ENCODE data around the gene GABARAPL1. TPM values are rescaled to one million over a fixed set of nuclear protein-coding genes. Genes with fewer than 3 reads are reported as not detected.

The GABARAPL1 gene
- 46.2 and 58.6 TPM in 2 replicates for polyA plus RNA-seq (2011; rRNA removed)
- polyA plus RNA-seq (2012; cell fraction: cytosol; rRNA removed): 15.8 and 20.2 TPM in 2 replicates
- polyA plus RNA-seq (2012; cell fraction: nucleus; rRNA removed): 16.0 and 24.5 TPM in 2 replicates
- polyA plus RNA-seq (2017; fragmentation: RNase III; extraction: RNeasy Plus Mini Kit Qiagen cat#74134 plus additional on column Dnase treatment): 28.7 to 37.8 TPM (median 35.9 TPM) in 3 replicates
- 37.6 and 47.5 TPM in 2 replicates for polyA minus RNA-seq (2011; rRNA and poly(A)+ RNA removed)

DNA sequence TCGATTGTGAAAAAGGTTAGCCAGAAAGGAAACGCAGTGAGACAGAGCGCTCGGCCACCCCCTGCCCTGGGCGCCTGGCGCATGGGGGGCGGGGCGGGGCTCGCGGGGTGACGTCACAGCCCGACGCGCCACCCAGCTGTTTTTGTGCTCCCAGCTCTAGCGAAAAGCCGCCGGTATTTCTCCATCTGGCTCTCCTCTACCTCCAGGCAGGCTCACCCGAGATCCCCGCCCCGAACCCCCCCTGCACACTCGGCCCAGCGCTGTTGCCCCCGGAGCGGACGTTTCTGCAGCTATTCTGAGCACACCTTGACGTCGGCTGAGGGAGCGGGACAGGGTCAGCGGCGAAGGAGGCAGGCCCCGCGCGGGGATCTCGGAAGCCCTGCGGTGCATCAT is at the start of gene GABARAPL1:
GABARAPL1 (plus strand) TSS at position 139 of the 393 bp plus-strand sequence; CDS start at position 392, 253 bp downstream.
- TF ChIP-seq POLR2AphosphoS2 (conservative IDR thresholded peaks at IDR 0.05; ENCODE audit: low read length) (no peak), MAX (IDR thresholded peaks at IDR 0.05) (peak; percentile 22; the same call in 1 of the 2 replicates), NPAS2 (CRISPR knock-in tag; IDR thresholded peaks at IDR 0.05; ENCODE audit: borderline replicate concordance) (no peak), NR3C1 (IDR thresholded peaks at IDR 0.05) (no peak), FOXS1 (CRISPR knock-in tag; IDR thresholded peaks at IDR 0.05) (0 out of 2 replicates have a peak, but pooled peaks have one; percentile 24), CHD2 (IDR thresholded peaks at IDR 0.05; ENCODE audit: low read length, partially characterized antibody) (peak; percentile 53), MYC (IDR thresholded peaks at IDR 0.05; ENCODE audit: borderline replicate concordance, low read length) (peak; percentile 44; the same call in 1 of the 2 replicates), E2F6 (IDR thresholded peaks at IDR 0.05; ENCODE audit: borderline replicate concordance, low read depth) (peak; percentile 37; the same call in 1 of the 2 replicates), FOSB (CRISPR knock-in tag; IDR thresholded peaks at IDR 0.05) (peak; percentile 33; the same call in 1 of the 2 replicates), PHF8 (IDR thresholded peaks at IDR 0.05; ENCODE audit: borderline replicate concordance, low read depth) (0 out of 2 replicates have a peak, but pooled peaks have one; percentile 69), FOSL2 (IDR thresholded peaks at IDR 0.05) (no peak), FOSL2 (CRISPR knock-in tag; IDR thresholded peaks at IDR 0.05) (peak; percentile 51)
- TF ChIP-seq, protein P1, sequence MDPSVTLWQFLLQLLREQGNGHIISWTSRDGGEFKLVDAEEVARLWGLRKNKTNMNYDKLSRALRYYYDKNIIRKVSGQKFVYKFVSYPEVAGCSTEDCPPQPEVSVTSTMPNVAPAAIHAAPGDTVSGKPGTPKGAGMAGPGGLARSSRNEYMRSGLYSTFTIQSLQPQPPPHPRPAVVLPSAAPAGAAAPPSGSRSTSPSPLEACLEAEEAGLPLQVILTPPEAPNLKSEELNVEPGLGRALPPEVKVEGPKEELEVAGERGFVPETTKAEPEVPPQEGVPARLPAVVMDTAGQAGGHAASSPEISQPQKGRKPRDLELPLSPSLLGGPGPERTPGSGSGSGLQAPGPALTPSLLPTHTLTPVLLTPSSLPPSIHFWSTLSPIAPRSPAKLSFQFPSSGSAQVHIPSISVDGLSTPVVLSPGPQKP (IDR thresholded peaks at IDR 0.05; ENCODE audit: low read depth, low read length): no peak
- TF ChIP-seq, protein P2, sequence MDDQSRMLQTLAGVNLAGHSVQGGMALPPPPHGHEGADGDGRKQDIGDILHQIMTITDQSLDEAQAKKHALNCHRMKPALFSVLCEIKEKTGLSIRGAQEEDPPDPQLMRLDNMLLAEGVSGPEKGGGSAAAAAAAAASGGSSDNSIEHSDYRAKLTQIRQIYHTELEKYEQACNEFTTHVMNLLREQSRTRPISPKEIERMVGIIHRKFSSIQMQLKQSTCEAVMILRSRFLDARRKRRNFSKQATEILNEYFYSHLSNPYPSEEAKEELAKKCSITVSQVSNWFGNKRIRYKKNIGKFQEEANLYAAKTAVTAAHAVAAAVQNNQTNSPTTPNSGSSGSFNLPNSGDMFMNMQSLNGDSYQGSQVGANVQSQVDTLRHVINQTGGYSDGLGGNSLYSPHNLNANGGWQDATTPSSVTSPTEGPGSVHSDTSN (IDR thresholded peaks at IDR 0.05): peak; percentile 72; the same call in 1 of the 2 replicates
- peak within 1 kb of the TSS; percentile 77 to 90 for H3K27ac ChIP-seq
- H3K9me3 ChIP-seq: no peaks in the 10 kb centered on the region
- peak within 1 kb of the TSS; percentile 95 for H3K4me3 ChIP-seq
- WGBS (ENCODE audit: missing lambda C conversion rate): 2% methylated on average over 22 of the region's 35 CpGs
- peak within 1 kb of the TSS; percentile 74 for H3K4me2 ChIP-seq
- ChIA-PET POLR2A (interaction anchor here (1.0 to 2.6 kb wide), 3 partner anchors 17 to 59 kb away, joined by 3 to 17 read pairs (median 3); no protein-coding TSS in a partner anchor), CTCF (interaction anchor here (1.2 to 2.0 kb wide), 3 partner anchors 15 to 60 kb away, joined by 3 to 9 read pairs (median 5); no protein-coding TSS in a partner anchor)
- H3K4me1 ChIP-seq: peaks cover 17% of the 10 kb centered on the region
- FAIRE-seq (no peak), DNase-seq (ENCODE audit: low read depth in 1 of 2, low spot score in 1 of 2) (peak; percentile 74 to 84), ATAC-seq (peak; percentile 77 to 79)

GRCh38 chr12:10163084-10163483 is 49.6 kb upstream of the GABARAPL1 start:
- ChIA-PET POLR2A (no interaction called here), CTCF (interaction anchor here (0.7 to 2.2 kb wide), 2 partner anchors 10 to 1287 kb away, joined by 3 to 7 read pairs; no protein-coding TSS in a partner anchor)
- Histone ChIP-seq H3K4me1 (no peaks in the 10 kb centered on the region), H3K9me3 (no peaks in the 10 kb centered on the region), H3K4me3 (no peak overlapping the region), H3K27ac (no peak overlapping the region), H3K4me2 (no peak overlapping the region)
- 37% methylated on average over 3 of the region's 3 CpGs for WGBS (ENCODE audit: missing lambda C conversion rate)
- FAIRE-seq: no peak
- no peak for ATAC-seq
- no peak for DNase-seq (ENCODE audit: low read depth in 1 of 2, low spot score in 1 of 2)
- TF ChIP-seq EHF (CRISPR knock-in tag; IDR thresholded peaks at IDR 0.05): no peak
- no peak for TF ChIP-seq CHD2 (IDR thresholded peaks at IDR 0.05; ENCODE audit: low read length, partially characterized antibody)
- no peak for TF ChIP-seq EP300 (IDR thresholded peaks at IDR 0.05)
- TF ChIP-seq ZNF302 (CRISPR knock-in tag; IDR thresholded peaks at IDR 0.05): no peak
- no peak for TF ChIP-seq CBX8 (IDR thresholded peaks at IDR 0.05)
- no peak for TF ChIP-seq POLR2A (IDR thresholded peaks at IDR 0.05; ENCODE audit: low read length)
- no peak for TF ChIP-seq GATA3 (IDR thresholded peaks at IDR 0.05; ENCODE audit: borderline replicate concordance)
- TF ChIP-seq TFCP2L1 (CRISPR knock-in tag; IDR thresholded peaks at IDR 0.05): no peak
- TF ChIP-seq ZSCAN20 (CRISPR knock-in tag; IDR thresholded peaks at IDR 0.05): no peak
- TF ChIP-seq, protein P3, sequence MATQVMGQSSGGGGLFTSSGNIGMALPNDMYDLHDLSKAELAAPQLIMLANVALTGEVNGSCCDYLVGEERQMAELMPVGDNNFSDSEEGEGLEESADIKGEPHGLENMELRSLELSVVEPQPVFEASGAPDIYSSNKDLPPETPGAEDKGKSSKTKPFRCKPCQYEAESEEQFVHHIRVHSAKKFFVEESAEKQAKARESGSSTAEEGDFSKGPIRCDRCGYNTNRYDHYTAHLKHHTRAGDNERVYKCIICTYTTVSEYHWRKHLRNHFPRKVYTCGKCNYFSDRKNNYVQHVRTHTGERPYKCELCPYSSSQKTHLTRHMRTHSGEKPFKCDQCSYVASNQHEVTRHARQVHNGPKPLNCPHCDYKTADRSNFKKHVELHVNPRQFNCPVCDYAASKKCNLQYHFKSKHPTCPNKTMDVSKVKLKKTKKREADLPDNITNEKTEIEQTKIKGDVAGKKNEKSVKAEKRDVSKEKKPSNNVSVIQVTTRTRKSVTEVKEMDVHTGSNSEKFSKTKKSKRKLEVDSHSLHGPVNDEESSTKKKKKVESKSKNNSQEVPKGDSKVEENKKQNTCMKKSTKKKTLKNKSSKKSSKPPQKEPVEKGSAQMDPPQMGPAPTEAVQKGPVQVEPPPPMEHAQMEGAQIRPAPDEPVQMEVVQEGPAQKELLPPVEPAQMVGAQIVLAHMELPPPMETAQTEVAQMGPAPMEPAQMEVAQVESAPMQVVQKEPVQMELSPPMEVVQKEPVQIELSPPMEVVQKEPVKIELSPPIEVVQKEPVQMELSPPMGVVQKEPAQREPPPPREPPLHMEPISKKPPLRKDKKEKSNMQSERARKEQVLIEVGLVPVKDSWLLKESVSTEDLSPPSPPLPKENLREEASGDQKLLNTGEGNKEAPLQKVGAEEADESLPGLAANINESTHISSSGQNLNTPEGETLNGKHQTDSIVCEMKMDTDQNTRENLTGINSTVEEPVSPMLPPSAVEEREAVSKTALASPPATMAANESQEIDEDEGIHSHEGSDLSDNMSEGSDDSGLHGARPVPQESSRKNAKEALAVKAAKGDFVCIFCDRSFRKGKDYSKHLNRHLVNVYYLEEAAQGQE (IDR thresholded peaks at IDR 0.05): no peak
- TF ChIP-seq ZC3H11A (IDR thresholded peaks at IDR 0.05): no peak
- TF ChIP-seq MAFK (IDR thresholded peaks at IDR 0.05; ENCODE audit: partially characterized antibody): no peak
- TF ChIP-seq, protein P4, sequence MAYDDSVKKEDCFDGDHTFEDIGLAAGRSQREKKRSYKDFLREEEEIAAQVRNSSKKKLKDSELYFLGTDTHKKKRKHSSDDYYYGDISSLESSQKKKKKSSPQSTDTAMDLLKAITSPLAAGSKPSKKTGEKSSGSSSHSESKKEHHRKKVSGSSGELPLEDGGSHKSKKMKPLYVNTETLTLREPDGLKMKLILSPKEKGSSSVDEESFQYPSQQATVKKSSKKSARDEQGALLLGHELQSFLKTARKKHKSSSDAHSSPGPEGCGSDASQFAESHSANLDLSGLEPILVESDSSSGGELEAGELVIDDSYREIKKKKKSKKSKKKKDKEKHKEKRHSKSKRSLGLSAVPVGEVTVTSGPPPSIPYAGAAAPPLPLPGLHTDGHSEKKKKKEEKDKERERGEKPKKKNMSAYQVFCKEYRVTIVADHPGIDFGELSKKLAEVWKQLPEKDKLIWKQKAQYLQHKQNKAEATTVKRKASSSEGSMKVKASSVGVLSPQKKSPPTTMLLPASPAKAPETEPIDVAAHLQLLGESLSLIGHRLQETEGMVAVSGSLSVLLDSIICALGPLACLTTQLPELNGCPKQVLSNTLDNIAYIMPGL (CRISPR knock-in tag; IDR thresholded peaks at IDR 0.05; ENCODE audit: borderline replicate concordance): no peak
- no peak for TF ChIP-seq BHLHE40 (IDR thresholded peaks at IDR 0.05; ENCODE audit: low read depth, low read length)
- no peak for TF ChIP-seq HES2 (IDR thresholded peaks at IDR 0.05)
